Thyroid gland (tissue), 4 donors: ENCODE measurements around the gene MAP6. TPM values are rescaled to one million over a fixed set of nuclear protein-coding genes. Genes with fewer than 3 reads are reported as not detected.

ENCODE experiments used
- DNase-seq, 2 donors: peaks; one replicate each; pipeline ENCODE4 v3.0.0-alpha.2; 2019
- H3K27ac ChIP-seq, 3 donors: fragments of 200-600 bp; sonication (generic); 1 replicate in 2 of 3; 2 replicates in 1 of 3; pipeline ENCODE4 v1.5.1; 2016 to 2019; ENCODE audit warnings: mild to moderate bottlenecking in 1 of 3, moderate library complexity in 1 of 3
- H3K27me3 ChIP-seq: fragments of 200-600 bp; sonication (generic); one replicate; pipeline ENCODE4 v1.5.1; 2019
- H3K36me3 ChIP-seq, 2 donors: fragments of 200-600 bp; sonication (generic); one replicate each; pipeline ENCODE4 v1.5.1; 2016 to 2019
- H3K4me1 ChIP-seq, 2 donors: fragments of 200-600 bp; sonication (generic); one replicate each; pipeline ENCODE4 v1.5.1; 2017 to 2019
- H3K4me3 ChIP-seq, 3 donors: fragments of 200-600 bp; sonication (generic); replicated peaks in 1 of 3; 1 replicate in 2 of 3; 2 replicates in 1 of 3; pipeline ENCODE4 v1.5.1; 2016; ENCODE audit warnings: mild to moderate bottlenecking in 1 of 3
- H3K9me3 ChIP-seq: fragments of 200-600 bp; sonication (generic); one replicate; pipeline ENCODE4 v1.5.1; 2017
- CTCF ChIP-seq, 6 experiments: fragments of 200-600 bp in 3 of 6; fragments of 450-650 bp in 3 of 6; sonication (generic) in 3 of 6; IDR thresholded peaks; one replicate each; pipeline ENCODE4 v1.5.1; 2016 to 2019; ENCODE audit warnings: antibody characterized with exemption in 6 of 6, mild to moderate bottlenecking in 2 of 6, inconsistent platforms in 1 of 6, moderate library complexity in 1 of 6
- POLR2A ChIP-seq, 2 donors: fragments of 450-650 bp; IDR thresholded peaks; one replicate each; pipeline ENCODE4 v1.6.1; 2017; ENCODE audit warnings: antibody characterized with exemption in 2 of 2, mild to moderate bottlenecking in 2 of 2, moderate library complexity in 1 of 2
- WGBS, 2 donors: methylation state at CpG; one replicate each; pipeline ENCODE4 v1.1.5; 2017; 5-methylcytosine and 5-hydroxymethylcytosine counted together
- intact Hi-C: fragments of 100-400 bp; cut with DNase I; formaldehyde crosslinking; loops from one replicate; pipeline ENCODE4 v1.15.1; 2023
- total RNA-seq, 4 donors: library from RNA; depleted of rRNA; stranded (reverse); fragments of >200 nt; gene quantifications; one replicate each; pipeline ENCODE4 v1.2.3, GENCODE V29; 2016

The MAP6 gene
- total RNA-seq, 4 donors from 2014 or later, result 4.8 to 13.8 (median 9.4) TPM

- H3K4me3 ChIP-seq, result no peak overlapping the region
- H3K36me3 ChIP-seq, result no peaks in the 10 kb centered on the region
- no peak overlapping the region for H3K27ac ChIP-seq
- 89 to 95% methylated on average over 6 of the region's 6 CpGs for WGBS, 2 donors
- DNase-seq, result no peak
- H3K27me3 ChIP-seq, result no peaks in the 10 kb centered on the region
- H3K4me1 ChIP-seq, result no peaks in the 10 kb centered on the region
- TF ChIP-seq POLR2A (IDR thresholded peaks at IDR 0.05) (no peak), CTCF (IDR thresholded peaks at IDR 0.05) (no peak)
- no peaks in the 10 kb centered on the region for H3K9me3 ChIP-seq
- intact Hi-C loops, result no loop called here
These were observed 15.9 kb downstream of the MAP6 start for GRCh38 chr11:75652936-75653335.

GRCh38 chr11:75651218-75651617 is 17.6 kb downstream of the MAP6 start:
- WGBS, 2 donors, result 92 to 95% methylated on average over 4 of the region's 4 CpGs
- no peaks in the 10 kb centered on the region for H3K9me3 ChIP-seq
- H3K27me3 ChIP-seq, result no peaks in the 10 kb centered on the region
- TF ChIP-seq CTCF (IDR thresholded peaks at IDR 0.05) (no peak), POLR2A (IDR thresholded peaks at IDR 0.05) (no peak)
- no peak for DNase-seq
- no peaks in the 10 kb centered on the region for H3K4me1 ChIP-seq
- H3K27ac ChIP-seq, result no peak overlapping the region
- H3K36me3 ChIP-seq, result no peaks in the 10 kb centered on the region
- intact Hi-C loops, result no loop called here
- H3K4me3 ChIP-seq, result no peak overlapping the region

GRCh38 chr11:75650167-75650723 is 18.6 kb downstream of the MAP6 start:
- no peaks in the 10 kb centered on the region for H3K27me3 ChIP-seq

GRCh38 chr11:75644946-75645345 is 23.9 kb downstream of the MAP6 start:
- no peak for DNase-seq
- H3K27ac ChIP-seq, result no peak overlapping the region
- H3K4me3 ChIP-seq, result no peak overlapping the region
- peaks cover 3 to 5% of the 10 kb centered on the region in 2 donors for H3K4me1 ChIP-seq
- no peaks in the 10 kb centered on the region for H3K36me3 ChIP-seq
- TF ChIP-seq POLR2A (IDR thresholded peaks at IDR 0.05) (no peak), CTCF (IDR thresholded peaks at IDR 0.05) (no peak)
- no peaks in the 10 kb centered on the region for H3K9me3 ChIP-seq
- 83 to 85% methylated on average over 6 of the region's 6 CpGs for WGBS, 2 donors
- no peaks in the 10 kb centered on the region for H3K27me3 ChIP-seq
- intact Hi-C loops, result no loop called here

More at GRCh38 chr11:75650167-75650723, 18.6 kb downstream of the MAP6 start:
- Histone ChIP-seq H3K4me3 (no peak overlapping the region), H3K9me3 (no peaks in the 10 kb centered on the region), H3K27ac (no peak overlapping the region), H3K36me3 (no peaks in the 10 kb centered on the region), H3K4me1 (no peaks in the 10 kb centered on the region)
- TF ChIP-seq POLR2A (IDR thresholded peaks at IDR 0.05) (no peak), CTCF (IDR thresholded peaks at IDR 0.05) (no peak)
- no peak for DNase-seq
- 98 to 99% methylated on average over 3 of the region's 3 CpGs for WGBS, 2 donors
- intact Hi-C loops, result no loop called here

- intact Hi-C loops, result no loop called here
- DNase-seq, result no peak
- no peak overlapping the region for H3K27ac ChIP-seq
- no peaks in the 10 kb centered on the region for H3K27me3 ChIP-seq
- H3K4me1 ChIP-seq, result peaks cover 7% of the 10 kb centered on the region in 2 donors
- H3K36me3 ChIP-seq, result no peaks in the 10 kb centered on the region
- TF ChIP-seq CTCF (IDR thresholded peaks at IDR 0.05) (no peak), POLR2A (IDR thresholded peaks at IDR 0.05) (no peak)
- no peak overlapping the region for H3K4me3 ChIP-seq
- H3K9me3 ChIP-seq, result no peaks in the 10 kb centered on the region
These were observed 24.5 kb downstream of the MAP6 start for GRCh38 chr11:75644370-75644769.
